ENCODE results near the gene CREB3L2. TPM values are rescaled to one million over a fixed set of nuclear protein-coding genes. Genes with fewer than 3 reads are reported as not detected.
"Not testable (repeated sequence)": the region's sequence is repeated elsewhere in the genome, so short reads cannot be mapped to it uniquely, and the experiment has no call there.

Gene CREB3L2
- total RNA-seq, 1 experiment from 2014 or later, result 39.9 TPM

DNA sequence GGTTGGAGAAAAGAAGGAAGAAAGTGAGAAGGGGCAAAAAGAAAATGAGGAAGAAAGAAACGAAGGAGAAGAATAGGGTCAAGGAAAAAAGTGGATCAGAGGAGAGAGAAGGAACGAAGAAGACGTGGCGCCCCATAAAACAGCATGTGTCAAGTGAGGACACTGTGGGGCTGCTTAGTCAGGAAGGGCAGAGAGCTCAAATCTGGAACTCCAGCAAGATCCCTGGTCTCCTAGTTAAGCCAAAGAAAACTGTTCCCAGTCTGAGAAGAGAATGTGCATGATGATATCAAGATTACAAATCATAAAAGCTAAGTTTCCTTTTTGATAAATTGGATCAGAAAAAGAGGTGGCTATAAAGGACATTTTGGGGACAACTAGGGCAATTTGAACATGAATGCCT is 33.0 kb downstream of the CREB3L2 start:
- TF ChIP-seq, protein P1, sequence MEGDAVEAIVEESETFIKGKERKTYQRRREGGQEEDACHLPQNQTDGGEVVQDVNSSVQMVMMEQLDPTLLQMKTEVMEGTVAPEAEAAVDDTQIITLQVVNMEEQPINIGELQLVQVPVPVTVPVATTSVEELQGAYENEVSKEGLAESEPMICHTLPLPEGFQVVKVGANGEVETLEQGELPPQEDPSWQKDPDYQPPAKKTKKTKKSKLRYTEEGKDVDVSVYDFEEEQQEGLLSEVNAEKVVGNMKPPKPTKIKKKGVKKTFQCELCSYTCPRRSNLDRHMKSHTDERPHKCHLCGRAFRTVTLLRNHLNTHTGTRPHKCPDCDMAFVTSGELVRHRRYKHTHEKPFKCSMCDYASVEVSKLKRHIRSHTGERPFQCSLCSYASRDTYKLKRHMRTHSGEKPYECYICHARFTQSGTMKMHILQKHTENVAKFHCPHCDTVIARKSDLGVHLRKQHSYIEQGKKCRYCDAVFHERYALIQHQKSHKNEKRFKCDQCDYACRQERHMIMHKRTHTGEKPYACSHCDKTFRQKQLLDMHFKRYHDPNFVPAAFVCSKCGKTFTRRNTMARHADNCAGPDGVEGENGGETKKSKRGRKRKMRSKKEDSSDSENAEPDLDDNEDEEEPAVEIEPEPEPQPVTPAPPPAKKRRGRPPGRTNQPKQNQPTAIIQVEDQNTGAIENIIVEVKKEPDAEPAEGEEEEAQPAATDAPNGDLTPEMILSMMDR (IDR thresholded peaks at IDR 0.05; ENCODE audit: unreplicated experiment), result no peak
- no peak overlapping the region for H3K27ac Mint-ChIP-seq (ENCODE audit: unreplicated experiment)

DNA sequence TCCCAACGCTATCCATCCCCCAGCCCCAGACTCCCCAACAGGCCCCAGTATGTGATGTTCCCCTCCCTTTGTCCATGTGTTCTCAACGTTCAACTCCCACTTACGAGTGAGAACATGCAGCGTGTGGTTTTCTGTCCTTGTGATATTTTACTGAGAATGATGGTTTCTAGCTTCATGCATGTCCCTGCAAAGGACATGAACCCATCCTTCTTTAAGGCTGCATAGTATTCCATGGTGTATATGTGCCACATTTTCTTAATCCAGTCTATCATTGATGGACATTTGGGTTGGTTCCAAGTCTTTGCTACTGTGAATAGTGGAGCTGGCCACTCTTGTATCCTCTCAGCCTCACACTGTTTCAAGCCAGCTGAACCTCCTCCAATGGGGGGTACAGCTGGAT is 33.5 kb downstream of the CREB3L2 start:
- H3K36me3 Mint-ChIP-seq (ENCODE audit: insufficient read depth, unreplicated experiment); H3K9me3 Mint-ChIP-seq (ENCODE audit: low read depth, unreplicated experiment); intact Hi-C loops (cut with micrococcal nuclease; ENCODE audit: unreplicated experiment); CTCF ChIA-PET; H3K4me3 Mint-ChIP-seq (ENCODE audit: low read depth, unreplicated experiment); H3K27me3 Mint-ChIP-seq (ENCODE audit: unreplicated experiment); BruUV-seq (replicated peaks); DNase-seq; H3K27ac Mint-ChIP-seq (ENCODE audit: unreplicated experiment): not testable (repeated sequence)
- H3K4me1 Mint-ChIP-seq (ENCODE audit: low read depth, unreplicated experiment), result peaks cover 40% of the 10 kb centered on the region

More for the DNA sequence above, 33.0 kb downstream of the CREB3L2 start:
- Mint-ChIP-seq H3K27me3 (ENCODE audit: unreplicated experiment) (no peaks in the 10 kb centered on the region), H3K4me3 (ENCODE audit: low read depth, unreplicated experiment) (no peak overlapping the region), H3K36me3 (ENCODE audit: insufficient read depth, unreplicated experiment) (peaks cover 6% of the 10 kb centered on the region), H3K9me3 (ENCODE audit: low read depth, unreplicated experiment) (no peaks in the 10 kb centered on the region), H3K4me1 (ENCODE audit: low read depth, unreplicated experiment) (peaks cover 35% of the 10 kb centered on the region)
- BruUV-seq (replicated peaks), result no TSS peak
- CTCF ChIA-PET, result no interaction called here
- intact Hi-C loops (cut with micrococcal nuclease; ENCODE audit: unreplicated experiment), result no loop called here
- no peak for DNase-seq

DNA sequence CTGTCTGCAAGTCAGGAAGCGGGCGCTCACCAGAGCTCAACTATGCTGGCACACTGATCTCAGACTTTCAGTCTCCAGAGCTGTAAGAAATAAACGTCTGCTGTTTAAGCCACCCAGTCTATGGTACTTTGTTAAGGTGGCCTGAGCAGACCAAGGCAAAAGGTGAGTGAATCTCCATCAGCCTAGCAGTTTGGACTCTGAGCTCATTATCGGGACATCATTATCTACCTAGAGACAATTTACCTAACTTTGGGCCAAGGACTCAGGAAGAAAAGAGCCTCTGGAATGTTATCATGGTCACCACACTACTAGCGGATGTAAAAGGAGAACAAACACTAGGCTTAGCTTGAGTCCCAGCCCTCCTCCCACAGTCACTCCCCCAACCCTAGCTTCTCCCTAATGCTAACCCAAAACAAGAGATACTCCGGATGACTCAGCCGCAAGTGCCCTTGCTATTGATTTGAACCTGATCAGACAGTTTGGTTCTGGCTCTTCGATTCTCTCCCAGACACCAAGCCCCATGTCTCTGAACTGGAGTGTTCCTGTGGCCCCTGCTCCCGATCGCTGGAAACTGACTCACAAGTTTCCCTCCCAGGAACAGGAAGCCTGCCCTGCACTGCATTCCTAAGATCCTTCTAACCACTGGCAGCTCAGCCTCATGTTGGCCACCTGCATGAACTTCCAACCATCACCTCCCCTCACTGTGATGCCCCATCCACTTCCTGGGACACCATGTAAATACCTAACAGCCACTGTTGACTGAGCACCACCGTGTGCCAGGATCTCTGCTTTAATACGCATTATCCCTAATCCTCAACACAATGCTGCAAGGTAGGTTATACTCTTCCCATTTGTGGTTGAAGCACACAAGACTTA is 34.5 kb downstream of the CREB3L2 start:
- peak overlapping the region; percentile 55 for H3K27ac Mint-ChIP-seq (ENCODE audit: unreplicated experiment)
- no peaks in the 10 kb centered on the region for H3K27me3 Mint-ChIP-seq (ENCODE audit: unreplicated experiment)
- H3K36me3 Mint-ChIP-seq (ENCODE audit: insufficient read depth, unreplicated experiment), result peaks cover 11% of the 10 kb centered on the region
- CTCF ChIA-PET, result interaction anchor here (0.6 kb wide), 1 partner anchor 33 kb away, joined by 3 read pairs; no protein-coding TSS in a partner anchor
- BruUV-seq (replicated peaks), result no TSS peak
- TF ChIP-seq, protein P1 (IDR thresholded peaks at IDR 0.05; ENCODE audit: unreplicated experiment), result no peak
- H3K4me3 Mint-ChIP-seq (ENCODE audit: low read depth, unreplicated experiment), result no peak overlapping the region
- intact Hi-C loops (cut with micrococcal nuclease; ENCODE audit: unreplicated experiment), result no loop called here
- no peaks in the 10 kb centered on the region for H3K9me3 Mint-ChIP-seq (ENCODE audit: low read depth, unreplicated experiment)
- peaks cover 49% of the 10 kb centered on the region for H3K4me1 Mint-ChIP-seq (ENCODE audit: low read depth, unreplicated experiment)
- DNase-seq, result peak; percentile 28

DNA sequence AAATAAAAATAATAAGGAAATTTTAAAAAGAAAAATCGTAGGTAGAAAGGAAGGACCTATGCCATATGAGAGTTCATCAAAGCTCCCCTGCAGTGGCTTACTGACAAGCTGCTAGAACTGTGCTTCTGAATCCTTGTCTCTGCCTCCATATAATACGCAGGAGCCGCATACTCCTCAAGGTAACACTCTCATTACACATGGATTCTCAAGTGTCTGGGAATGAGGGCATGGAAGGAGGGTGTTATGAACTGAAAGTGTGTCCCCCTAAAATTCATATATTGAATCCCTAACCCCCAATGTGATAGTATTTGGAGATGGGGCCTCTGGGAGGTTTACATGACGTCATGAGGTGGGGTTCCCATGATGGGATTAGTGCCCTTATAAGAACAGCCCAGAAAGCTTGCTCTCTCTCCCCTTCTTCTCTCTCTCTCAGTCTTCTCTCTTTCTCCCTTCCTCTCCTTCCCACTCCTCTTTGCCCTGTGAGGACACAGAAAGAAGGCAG is 35.2 kb downstream of the CREB3L2 start:
- DNase-seq, result no peak
- BruUV-seq (replicated peaks), result no TSS peak
- H3K4me1 Mint-ChIP-seq (ENCODE audit: low read depth, unreplicated experiment), result peaks cover 56% of the 10 kb centered on the region
- no peaks in the 10 kb centered on the region for H3K9me3 Mint-ChIP-seq (ENCODE audit: low read depth, unreplicated experiment)
- H3K27ac Mint-ChIP-seq (ENCODE audit: unreplicated experiment), result no peak overlapping the region
- CTCF ChIA-PET, result interaction anchor here (0.6 kb wide), 1 partner anchor 34 kb away, joined by 3 read pairs; no protein-coding TSS in a partner anchor
- intact Hi-C loops (cut with micrococcal nuclease; ENCODE audit: unreplicated experiment), result no loop called here
- H3K36me3 Mint-ChIP-seq (ENCODE audit: insufficient read depth, unreplicated experiment), result peaks cover 11% of the 10 kb centered on the region
- H3K27me3 Mint-ChIP-seq (ENCODE audit: unreplicated experiment), result no peaks in the 10 kb centered on the region
- TF ChIP-seq, protein P1 (IDR thresholded peaks at IDR 0.05; ENCODE audit: unreplicated experiment), result no peak
- H3K4me3 Mint-ChIP-seq (ENCODE audit: low read depth, unreplicated experiment), result no peak overlapping the region
